Trophoblast cell (in vitro differentiated cells and primary cell): ENCODE results near the gene CRISPLD2.

ENCODE experiments used
- DNase-seq, 2 donors: peaks; one replicate each; pipeline ENCODE4 v3.0.0-alpha.2; 2016
- H2AFZ ChIP-seq: 2 replicates; pipeline ENCODE4 v1.6.1; 2013; ENCODE audit warnings: low read length, moderate library complexity, mild to moderate bottlenecking; ENCODE audit not compliant: insufficient read depth, poor library complexity
- H2AK5ac ChIP-seq: 2 replicates; pipeline ENCODE4 v1.6.1; 2013; ENCODE audit warnings: mild to moderate bottlenecking, low read length
- H2BK120ac ChIP-seq: 2 replicates; pipeline ENCODE4 v1.6.1; 2013; ENCODE audit warnings: low read length, mild to moderate bottlenecking, moderate library complexity; ENCODE audit not compliant: insufficient read depth, poor library complexity
- H2BK12ac ChIP-seq: 2 replicates; pipeline ENCODE4 v1.6.1; 2013; ENCODE audit warnings: mild to moderate bottlenecking, low read length, moderate library complexity
- H2BK5ac ChIP-seq: 2 replicates; pipeline ENCODE4 v1.6.1; 2013; ENCODE audit warnings: low read length, low read depth, moderate library complexity, mild to moderate bottlenecking; ENCODE audit not compliant: poor library complexity
- H3K14ac ChIP-seq: 2 replicates; pipeline ENCODE4 v1.6.1; 2013; ENCODE audit warnings: mild to moderate bottlenecking, low read length
- H3K18ac ChIP-seq: 2 replicates; pipeline ENCODE4 v1.6.1; 2013; ENCODE audit warnings: mild to moderate bottlenecking, low read length
- H3K23ac ChIP-seq: 2 replicates; pipeline ENCODE4 v1.6.1; 2013; ENCODE audit warnings: low read length
- H3K27ac ChIP-seq: 2 replicates; pipeline ENCODE4 v1.5.1; 2013; ENCODE audit warnings: low read depth, mild to moderate bottlenecking, inconsistent platforms, low read length, moderate library complexity
- H3K27me3 ChIP-seq: 2 replicates; pipeline ENCODE4 v1.6.1; 2013; ENCODE audit warnings: inconsistent platforms, mild to moderate bottlenecking, low read length, moderate library complexity; ENCODE audit not compliant: insufficient read depth
- H3K36me3 ChIP-seq, 2 experiments: 1 replicate in 1 of 2; 2 replicates in 1 of 2; pipeline ENCODE4 v1.6.1; 2013; ENCODE audit warnings: low read length in 2 of 2, mild to moderate bottlenecking in 2 of 2, moderate library complexity in 1 of 2; ENCODE audit not compliant: insufficient read depth in 2 of 2, control insufficient read depth in 1 of 2
- H3K4ac ChIP-seq: 2 replicates; pipeline ENCODE4 v1.6.1; 2013; ENCODE audit warnings: low read depth, mild to moderate bottlenecking, low read length, moderate library complexity
- H3K4me1 ChIP-seq, 2 experiments: 1 replicate in 1 of 2; 2 replicates in 1 of 2; pipeline ENCODE4 v1.6.1; 2013; ENCODE audit warnings: low read length in 2 of 2, mild to moderate bottlenecking in 2 of 2, moderate library complexity in 1 of 2; ENCODE audit not compliant: insufficient read depth in 2 of 2, control insufficient read depth in 1 of 2
- H3K4me2 ChIP-seq: 2 replicates; pipeline ENCODE4 v1.6.1; 2013; ENCODE audit warnings: inconsistent platforms, mild to moderate bottlenecking, low read length, moderate library complexity
- H3K4me3 ChIP-seq: 2 replicates; pipeline ENCODE4 v1.5.1; 2013; ENCODE audit warnings: mild to moderate bottlenecking, low read depth, low read length, inconsistent platforms
- H3K79me1 ChIP-seq: one replicate; pipeline ENCODE4 v1.6.1; 2013; ENCODE audit warnings: low read length
- H3K79me2 ChIP-seq: 2 replicates; pipeline ENCODE4 v1.6.1; 2013; ENCODE audit warnings: low read length, mild to moderate bottlenecking; ENCODE audit not compliant: control insufficient read depth, insufficient read depth, poor library complexity
- H3K9ac ChIP-seq: 2 replicates; pipeline ENCODE4 v1.6.1; 2013; ENCODE audit warnings: mild to moderate bottlenecking, low read length
- H3K9me3 ChIP-seq: 2 replicates; pipeline ENCODE4 v1.6.1; 2013; ENCODE audit warnings: low read depth, mild to moderate bottlenecking, control low read depth, inconsistent platforms, low read length; ENCODE audit not compliant: insufficient read depth
- H4K12ac ChIP-seq: 2 replicates; pipeline ENCODE4 v1.6.1; 2013; ENCODE audit warnings: low read depth, mild to moderate bottlenecking, low read length, moderate library complexity
- H4K8ac ChIP-seq: 2 replicates; pipeline ENCODE4 v1.6.1; 2013; ENCODE audit warnings: low read depth, mild to moderate bottlenecking, low read length, moderate library complexity
- H4K91ac ChIP-seq: one replicate; pipeline ENCODE4 v1.6.1; 2013; ENCODE audit warnings: low read depth, mild to moderate bottlenecking, low read length, moderate library complexity
- WGBS: extraction: QIAGEN DNeasy Blood & Tissue Kit; methylation state at CpG from one replicate; pipeline ENCODE4 v1.1.7; 2013; ENCODE audit warnings: missing lambda C conversion rate; ENCODE audit not compliant: insufficient read length, insufficient coverage; ENCODE audit errors: extremely low coverage; 5-methylcytosine and 5-hydroxymethylcytosine counted together

The CRISPLD2 gene

DNA sequence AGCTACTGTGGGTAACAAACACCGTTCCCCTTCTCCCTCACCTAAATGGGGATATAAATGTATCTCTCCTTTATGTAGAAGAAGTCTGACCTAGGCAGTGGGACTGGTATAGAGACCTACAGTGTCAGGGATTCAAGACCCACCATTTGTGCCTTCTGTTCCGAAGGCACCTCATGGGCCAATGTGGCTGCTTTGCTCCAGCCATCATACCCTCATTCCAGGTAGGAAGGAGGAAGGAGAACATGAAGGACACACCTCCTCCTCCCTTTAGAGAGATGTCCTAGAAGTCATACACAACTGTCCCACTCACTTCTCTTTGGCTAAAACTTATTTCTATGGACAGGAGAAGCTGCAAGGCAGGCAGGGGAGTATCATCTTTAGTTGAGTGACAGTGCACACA lies 8.3 kb upstream of the CRISPLD2 start:
- no peak for DNase-seq
- Histone ChIP-seq H3K9me3 (peaks cover 9% of the 10 kb centered on the region), H3K4ac (no peak overlapping the region), H3K27me3 (no peaks in the 10 kb centered on the region), H3K79me1 (peaks cover 7% of the 10 kb centered on the region), H2BK12ac (no peak overlapping the region), H3K23ac (no peak overlapping the region), H4K8ac (no peak overlapping the region), H3K14ac (no peak overlapping the region), H2AFZ (no peak overlapping the region), H3K18ac (no peak overlapping the region), H2BK5ac (no peak overlapping the region), H2AK5ac (no peak overlapping the region), H3K4me1 (peaks cover 5 to 8% of the 10 kb centered on the region in 2 experiments), H3K4me3 (no peak overlapping the region), H2BK120ac (no peak overlapping the region), H3K9ac (no peak overlapping the region), H3K36me3 (no peaks in the 10 kb centered on the region), H3K4me2 (no peak overlapping the region), H3K79me2 (no peaks in the 10 kb centered on the region), H4K91ac (no peak overlapping the region), H3K27ac (no peak overlapping the region), H4K12ac (no peak overlapping the region)
- WGBS, result no CpG with 5 or more reads among the region's 2 CpGs

DNA sequence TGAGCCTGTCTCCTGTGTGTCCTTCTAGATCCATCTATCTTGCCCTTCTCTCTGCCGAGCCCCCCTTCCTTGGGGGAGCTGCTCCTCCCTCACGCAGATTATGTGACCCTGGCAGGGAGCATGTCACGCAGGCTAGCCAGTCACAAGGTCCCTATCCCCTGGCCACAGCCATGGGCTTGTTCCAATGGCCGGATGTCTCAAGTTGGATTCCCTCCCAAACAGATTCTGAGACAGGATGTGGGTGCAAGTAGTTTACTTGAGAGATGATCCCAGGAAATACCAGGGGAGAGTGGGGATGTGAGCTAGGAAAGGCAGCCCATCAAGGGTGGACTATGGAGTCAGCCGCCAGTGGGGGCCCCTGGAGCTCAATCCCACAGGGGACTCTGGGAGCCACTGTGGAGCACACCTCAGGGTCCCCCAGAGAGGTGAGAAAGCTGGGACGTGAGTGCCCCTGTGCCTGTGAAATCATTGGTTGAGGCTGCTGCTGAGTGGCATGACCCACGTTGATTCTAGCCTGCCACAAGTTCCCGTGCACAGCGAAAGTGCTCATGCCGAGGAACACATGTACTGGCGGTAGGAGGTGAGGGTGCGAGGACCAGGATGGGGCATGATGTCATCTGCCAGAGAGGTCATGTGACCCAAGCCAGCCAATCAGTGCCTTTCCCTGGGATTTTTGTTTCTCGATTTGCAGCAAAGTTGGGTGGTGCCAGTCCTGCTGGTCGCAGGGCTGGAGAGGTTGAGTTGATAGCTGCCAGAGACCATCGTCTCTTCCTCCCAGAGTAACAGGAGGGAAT lies 6.4 kb upstream of the CRISPLD2 start:
- H2BK120ac ChIP-seq, result no peak overlapping the region
- H3K4me1 ChIP-seq, result no peaks in the 10 kb centered on the region
- no peak overlapping the region for H2BK12ac ChIP-seq
- no peak overlapping the region for H2BK5ac ChIP-seq
- no peaks in the 10 kb centered on the region for H3K27me3 ChIP-seq
- H3K9ac ChIP-seq, result no peak overlapping the region
- H3K79me1 ChIP-seq, result no peaks in the 10 kb centered on the region
- H4K8ac ChIP-seq, result no peak overlapping the region
- no peak overlapping the region for H3K18ac ChIP-seq
- H4K91ac ChIP-seq, result no peak overlapping the region
- no peak overlapping the region for H2AFZ ChIP-seq
- H4K12ac ChIP-seq, result no peak overlapping the region
- peaks cover 6% of the 10 kb centered on the region for H3K9me3 ChIP-seq
- no peak overlapping the region for H3K14ac ChIP-seq
- H3K4me3 ChIP-seq, result peak overlapping the region; percentile 20
- H2AK5ac ChIP-seq, result peak overlapping the region; percentile 31
- H3K4ac ChIP-seq, result no peak overlapping the region
- H3K27ac ChIP-seq, result no peak overlapping the region
- H3K4me2 ChIP-seq, result no peak overlapping the region
- WGBS, result no CpG with 5 or more reads among the region's 15 CpGs
- no peak overlapping the region for H3K23ac ChIP-seq
- H3K36me3 ChIP-seq, result no peaks in the 10 kb centered on the region
- DNase-seq, result no peak
- H3K79me2 ChIP-seq, result no peaks in the 10 kb centered on the region

DNA sequence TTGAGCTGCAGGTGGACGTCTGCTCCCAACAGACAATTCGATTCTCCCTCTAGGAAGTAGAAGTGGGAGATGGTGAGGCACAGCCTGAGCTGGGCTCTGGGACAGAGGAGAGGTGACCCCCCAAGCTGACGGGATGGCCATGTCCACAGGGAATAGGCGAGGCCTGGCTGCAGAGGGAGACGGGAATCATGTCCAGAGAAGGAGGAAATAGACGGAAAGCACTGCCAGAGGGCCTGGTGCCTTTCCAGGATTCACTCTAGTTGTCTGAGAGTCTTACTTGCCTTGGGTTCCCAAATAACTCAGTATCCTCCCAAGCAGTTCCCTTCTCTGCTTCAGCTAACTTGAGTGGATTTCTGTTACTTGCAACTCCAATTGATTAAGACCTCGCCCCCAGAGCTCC lies 4.3 kb upstream of the CRISPLD2 start:
- H2BK120ac ChIP-seq, result no peak overlapping the region
- H2AFZ ChIP-seq, result no peak overlapping the region
- H4K12ac ChIP-seq, result no peak overlapping the region
- H3K4me2 ChIP-seq, result no peak overlapping the region
- H4K91ac ChIP-seq, result no peak overlapping the region
- H3K4ac ChIP-seq, result no peak overlapping the region
- H3K4me1 ChIP-seq, result peaks cover 4 to 16% of the 10 kb centered on the region in 2 experiments
- no peak overlapping the region for H3K9ac ChIP-seq
- H2BK5ac ChIP-seq, result no peak overlapping the region
- H3K23ac ChIP-seq, result no peak overlapping the region
- H3K27ac ChIP-seq, result no peak overlapping the region
- no peak for DNase-seq
- H3K79me1 ChIP-seq, result peaks cover 8% of the 10 kb centered on the region
- peaks cover 2% of the 10 kb centered on the region for H3K79me2 ChIP-seq
- H2AK5ac ChIP-seq, result no peak overlapping the region
- WGBS, result no CpG with 5 or more reads among the region's 7 CpGs
- no peak overlapping the region for H3K18ac ChIP-seq
- no peak overlapping the region for H2BK12ac ChIP-seq
- no peak overlapping the region for H4K8ac ChIP-seq
- no peaks in the 10 kb centered on the region for H3K36me3 ChIP-seq
- no peak overlapping the region for H3K14ac ChIP-seq
- peaks cover 6% of the 10 kb centered on the region for H3K9me3 ChIP-seq
- H3K4me3 ChIP-seq, result no peak overlapping the region
- no peaks in the 10 kb centered on the region for H3K27me3 ChIP-seq

DNA sequence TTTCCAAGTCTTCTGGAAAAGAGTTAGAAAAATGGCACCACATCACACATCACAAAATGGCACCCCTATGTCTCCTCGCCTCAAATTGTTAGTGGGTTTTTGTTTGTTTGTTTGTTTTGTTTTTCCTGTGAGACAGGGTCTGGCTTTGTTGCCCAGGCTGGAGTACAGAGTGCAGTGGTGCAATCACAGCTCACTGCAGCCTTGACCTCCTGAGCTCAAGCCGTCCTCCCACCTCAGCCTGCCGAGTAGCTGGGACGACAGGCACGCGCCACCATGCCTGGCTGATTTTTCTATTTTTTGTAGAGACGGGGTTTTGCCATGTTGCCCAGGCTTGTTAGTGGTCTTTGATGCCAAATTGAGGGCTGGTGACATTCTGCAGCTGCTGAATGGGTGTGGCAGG lies 3.8 kb upstream of the CRISPLD2 start:
- no CpG with 5 or more reads among the region's 7 CpGs for WGBS
- no peak overlapping the region for H2AK5ac ChIP-seq
- H3K4me3 ChIP-seq, result no peak overlapping the region
- no peak overlapping the region for H3K14ac ChIP-seq
- H2BK5ac ChIP-seq, result no peak overlapping the region
- no peak overlapping the region for H2BK120ac ChIP-seq
- H4K8ac ChIP-seq, result no peak overlapping the region
- H3K9me3 ChIP-seq, result peaks cover 6% of the 10 kb centered on the region
- H3K4ac ChIP-seq, result no peak overlapping the region
- no peak for DNase-seq
- no peaks in the 10 kb centered on the region for H3K27me3 ChIP-seq
- H3K36me3 ChIP-seq, result no peaks in the 10 kb centered on the region
- H3K79me2 ChIP-seq, result peaks cover 3% of the 10 kb centered on the region
- no peak overlapping the region for H2BK12ac ChIP-seq
- no peak overlapping the region for H4K12ac ChIP-seq
- no peak overlapping the region for H2AFZ ChIP-seq
- no peak overlapping the region for H4K91ac ChIP-seq
- no peak overlapping the region for H3K18ac ChIP-seq
- no peak overlapping the region for H3K4me2 ChIP-seq
- peaks cover 7 to 21% of the 10 kb centered on the region in 2 experiments for H3K4me1 ChIP-seq
- H3K79me1 ChIP-seq, result peaks cover 10% of the 10 kb centered on the region
- no peak overlapping the region for H3K27ac ChIP-seq
- no peak overlapping the region for H3K23ac ChIP-seq
- no peak overlapping the region for H3K9ac ChIP-seq
